Psoas muscle (tissue), 8 donors: ENCODE results near the gene ALKBH2. TPM values are rescaled to one million over a fixed set of nuclear protein-coding genes. Genes with fewer than 3 reads are reported as not detected.

ENCODE experiments used
- ATAC-seq, 4 donors: fragments of 200-7000 bp; cut with Tn5 transposase; one replicate each; pipeline ENCODE4 v1.9.1; 2020; ENCODE audit warnings: moderate library complexity in 3 of 4, mild to moderate bottlenecking in 2 of 4
- DNase-seq, 2 donors: peaks; one replicate each; pipeline ENCODE4 v3.0.0-alpha.2; 2020
- H3K27ac ChIP-seq: fragments of 200-600 bp; one replicate; pipeline ENCODE4 v1.8.0; 2022
- H3K27me3 ChIP-seq, 3 donors: fragments of 200-600 bp in 1 of 3; one replicate each; pipeline versions ENCODE4 v1.6.1 to v1.8.0; 2013 to 2022; ENCODE audit warnings: low read length in 2 of 3, mild to moderate bottlenecking in 2 of 3, moderate library complexity in 1 of 3; ENCODE audit not compliant: insufficient read depth in 3 of 3
- H3K36me3 ChIP-seq, 2 donors: fragments of 200-600 bp in 1 of 2; one replicate each; pipeline versions ENCODE4 v1.6.1 to v1.8.0; 2013 to 2022; ENCODE audit warnings: low read depth in 1 of 2, mild to moderate bottlenecking in 1 of 2, moderate library complexity in 1 of 2; ENCODE audit not compliant: insufficient read depth in 1 of 2
- H3K4me1 ChIP-seq: fragments of 200-600 bp; one replicate; pipeline ENCODE4 v1.8.0; 2022
- H3K4me3 ChIP-seq: fragments of 200-600 bp; one replicate; pipeline ENCODE4 v1.8.0; 2022; ENCODE audit warnings: mild to moderate bottlenecking
- H3K9me3 ChIP-seq: fragments of 200-600 bp; one replicate; pipeline ENCODE4 v1.8.0; 2022
- WGBS, 3 donors: extraction: QIAGEN DNeasy Blood & Tissue Kit; methylation state at CpG; one replicate each; pipeline versions ENCODE4 v1.1.6 to v1.1.7; 2013; 5-methylcytosine and 5-hydroxymethylcytosine counted together
- intact Hi-C, 2 donors: fragments of 100-400 bp; cut with DNase I; formaldehyde crosslinking; loops; one replicate each; pipeline versions ENCODE4 v1.11.0 to v1.14.2; 2022
- polyA plus RNA-seq, 3 donors: library from polyadenylated mRNA; stranded (reverse); fragments of 200-250 nt; gene quantifications; one replicate each; pipeline ENCODE4 v1.2.3, GENCODE V29; 2013
- total RNA-seq, 4 donors: library from RNA; stranded (reverse); fragmentation: NEBNext Ultra II Directional in 2 of 4; extraction: Animal tissue kit (Norgen Biotek cat#: 25700) in 2 of 4; gene quantifications; one replicate each; pipeline versions ENCODE4 v1.2.1 to v1.2.4, GENCODE V29; 2021 to 2023
- TF ChIP-seq, protein P1 (sequence below): fragments of 200-600 bp; IDR thresholded peaks from one replicate; pipeline ENCODE4 v1.8.0; 2022; ENCODE audit warnings: antibody characterized with exemption
- donor health status: healthy with polysubstance abuse.
- donor health status: DM: no; HTN: no; CAD: no; lungs with moderate emphysema.
- donor health status: Bipolar disorder and iron deficiency.
- donor health status: healthy.
- donor health status: DM: yes; HTN: yes; CAD: no.
- donor health status: DM: no; HTN: no; CAD: no.
- donor health status: DM: no; HTN: no; CAD: no.
- donor health status: DM: yes; HTN: yes; CAD: no.

ALKBH2 gene
- total and polyA plus RNA-seq, 7 donors = 7.3 to 50.4 (median 25.3) TPM

DNA sequence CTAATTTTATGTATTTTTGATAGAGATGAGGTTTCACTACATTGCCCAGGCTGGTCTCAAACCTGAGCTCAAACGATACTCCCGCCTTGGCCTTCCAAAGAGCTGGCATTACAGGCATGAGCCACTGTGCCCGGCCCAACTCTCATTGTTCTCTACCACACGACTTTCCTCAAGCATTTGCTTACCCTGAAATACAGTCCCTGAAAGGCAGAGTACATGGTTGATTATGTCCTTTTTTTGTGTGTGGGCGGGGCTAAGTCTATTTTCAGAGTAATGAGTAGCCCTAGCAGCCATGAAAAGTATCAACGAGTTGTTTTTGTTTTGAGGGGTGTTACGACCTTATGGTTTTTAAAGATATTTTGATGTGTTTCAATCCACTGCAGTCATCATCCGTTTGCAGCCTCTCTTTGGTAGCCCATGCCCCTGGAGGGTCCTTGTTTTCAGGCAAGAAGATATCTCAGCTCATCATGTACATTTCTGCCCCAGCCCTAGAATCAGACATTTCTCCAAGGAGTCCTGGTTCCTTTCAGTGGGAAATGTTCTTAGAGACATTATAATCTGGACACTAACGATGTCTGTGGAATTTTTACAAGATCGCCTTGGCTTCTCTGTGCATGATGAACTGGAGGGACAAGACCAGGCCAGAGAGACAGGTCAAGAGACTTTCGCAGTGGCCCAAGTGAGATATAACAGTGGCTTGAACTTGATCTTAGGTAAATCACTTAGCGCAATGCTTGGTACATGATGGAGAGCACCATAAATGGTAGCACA is 31.8 kb upstream of the ALKBH2 start:
- H3K4me1 ChIP-seq = peaks cover 81% of the 10 kb centered on the region
- 47 to 58% (median 49%) methylated on average over 12 of the region's 12 CpGs for WGBS, 3 donors
- no peaks in the 10 kb centered on the region for H3K27me3 ChIP-seq
- peaks cover 0 to 19% of the 10 kb centered on the region in 2 donors for H3K36me3 ChIP-seq
- ATAC-seq (peak; percentile 40 to 67 (median 62)), DNase-seq (no peak)
- TF ChIP-seq, protein P1, sequence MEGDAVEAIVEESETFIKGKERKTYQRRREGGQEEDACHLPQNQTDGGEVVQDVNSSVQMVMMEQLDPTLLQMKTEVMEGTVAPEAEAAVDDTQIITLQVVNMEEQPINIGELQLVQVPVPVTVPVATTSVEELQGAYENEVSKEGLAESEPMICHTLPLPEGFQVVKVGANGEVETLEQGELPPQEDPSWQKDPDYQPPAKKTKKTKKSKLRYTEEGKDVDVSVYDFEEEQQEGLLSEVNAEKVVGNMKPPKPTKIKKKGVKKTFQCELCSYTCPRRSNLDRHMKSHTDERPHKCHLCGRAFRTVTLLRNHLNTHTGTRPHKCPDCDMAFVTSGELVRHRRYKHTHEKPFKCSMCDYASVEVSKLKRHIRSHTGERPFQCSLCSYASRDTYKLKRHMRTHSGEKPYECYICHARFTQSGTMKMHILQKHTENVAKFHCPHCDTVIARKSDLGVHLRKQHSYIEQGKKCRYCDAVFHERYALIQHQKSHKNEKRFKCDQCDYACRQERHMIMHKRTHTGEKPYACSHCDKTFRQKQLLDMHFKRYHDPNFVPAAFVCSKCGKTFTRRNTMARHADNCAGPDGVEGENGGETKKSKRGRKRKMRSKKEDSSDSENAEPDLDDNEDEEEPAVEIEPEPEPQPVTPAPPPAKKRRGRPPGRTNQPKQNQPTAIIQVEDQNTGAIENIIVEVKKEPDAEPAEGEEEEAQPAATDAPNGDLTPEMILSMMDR = no peak
- H3K4me3 ChIP-seq = peak overlapping the region; percentile 29
- intact Hi-C loops = no loop called here
- peak overlapping the region; percentile 96 for H3K27ac ChIP-seq
- H3K9me3 ChIP-seq = no peaks in the 10 kb centered on the region

DNA sequence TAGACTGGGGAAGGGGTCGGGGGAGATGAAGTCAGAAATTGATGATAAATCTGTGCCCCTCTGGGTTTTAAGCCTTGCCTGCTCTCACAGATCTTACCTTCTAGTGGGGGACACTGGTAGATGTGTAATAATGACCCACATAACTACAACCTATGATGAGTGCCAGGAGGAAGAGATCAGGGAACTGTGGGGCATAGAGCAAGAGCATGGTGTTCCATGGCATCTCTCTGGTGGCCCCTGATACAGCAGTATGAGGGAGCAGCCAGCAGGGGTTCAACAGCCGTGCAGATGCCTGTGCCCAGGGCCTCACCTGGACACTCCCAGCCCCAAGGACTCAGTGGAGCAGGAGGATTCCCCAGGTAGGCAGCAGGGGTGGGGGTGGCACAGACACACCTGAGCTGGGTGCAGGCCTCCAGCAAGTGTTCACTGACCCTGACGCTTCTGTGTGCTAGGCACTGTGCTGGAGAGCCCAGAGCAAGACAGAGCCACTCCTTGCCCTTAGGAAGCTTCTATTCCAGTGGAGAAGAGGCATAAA is 28.1 kb upstream of the ALKBH2 start:
- H3K36me3 ChIP-seq = peaks cover 0 to 14% of the 10 kb centered on the region in 2 donors
- H3K4me3 ChIP-seq = no peak overlapping the region
- TF ChIP-seq, protein P1 = no peak
- H3K27ac ChIP-seq = peak overlapping the region; percentile 96
- H3K4me1 ChIP-seq = peaks cover 54% of the 10 kb centered on the region
- WGBS, 3 donors = 78 to 100% (median 93%) methylated on average over 3 of the region's 3 CpGs
- no peaks in the 10 kb centered on the region for H3K27me3 ChIP-seq
- intact Hi-C loops = no loop called here
- no peaks in the 10 kb centered on the region for H3K9me3 ChIP-seq
- no peak for ATAC-seq
- DNase-seq = no peak

DNA sequence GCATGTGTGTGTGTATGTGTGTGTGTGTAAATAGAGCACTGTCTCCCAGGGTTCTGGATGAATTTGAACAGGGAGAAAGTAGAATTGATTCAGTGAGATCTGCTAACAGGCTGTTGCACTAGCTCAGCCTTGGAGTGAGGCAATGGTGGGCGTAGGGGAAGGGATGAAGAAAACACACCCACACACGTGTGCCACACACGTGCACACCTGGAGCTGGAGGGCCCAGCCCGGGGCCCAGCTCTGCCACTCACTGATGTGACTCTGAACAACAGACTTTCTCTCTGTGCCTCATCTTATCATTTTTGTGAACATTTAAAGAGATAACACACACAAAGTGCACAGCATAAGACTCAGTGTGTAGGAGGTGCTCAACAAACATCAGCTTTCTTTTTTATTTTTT is 27.3 kb upstream of the ALKBH2 start:
- H3K9me3 ChIP-seq = no peaks in the 10 kb centered on the region
- intact Hi-C loops = no loop called here
- DNase-seq = no peak
- no peaks in the 10 kb centered on the region for H3K27me3 ChIP-seq
- 60 to 88% (median 75%) methylated on average over 4 of the region's 4 CpGs for WGBS, 3 donors
- H3K4me1 ChIP-seq = peaks cover 51% of the 10 kb centered on the region
- TF ChIP-seq, protein P1 = no peak
- H3K27ac ChIP-seq = peak overlapping the region; percentile 96
- no peak for ATAC-seq
- H3K4me3 ChIP-seq = peak overlapping the region; percentile 69
- peaks cover 0 to 6% of the 10 kb centered on the region in 2 donors for H3K36me3 ChIP-seq

DNA sequence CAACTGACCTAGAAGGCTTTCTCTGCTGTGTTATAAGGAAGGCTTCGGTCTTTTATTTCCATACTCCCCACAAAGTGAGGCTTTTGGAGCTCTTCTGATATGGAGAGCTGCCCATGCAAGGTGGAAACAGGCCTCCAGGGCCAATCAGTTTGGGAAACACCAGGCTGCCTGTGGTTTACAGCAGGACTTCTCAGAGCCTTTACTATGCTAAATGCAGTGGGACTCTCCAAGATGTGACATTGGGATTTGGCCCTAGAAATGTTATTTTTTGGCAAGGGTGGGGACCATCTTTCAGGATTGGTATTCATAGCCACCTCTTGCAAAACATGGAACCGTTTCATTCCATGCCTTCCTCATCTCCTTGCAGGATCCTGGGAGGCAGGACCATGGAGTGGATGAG is 26.8 kb upstream of the ALKBH2 start:
- Histone ChIP-seq H3K27me3 (no peaks in the 10 kb centered on the region), H3K4me3 (peak overlapping the region; percentile 69), H3K27ac (peak overlapping the region; percentile 97), H3K4me1 (peaks cover 51% of the 10 kb centered on the region), H3K9me3 (no peaks in the 10 kb centered on the region), H3K36me3 (peaks cover 0 to 4% of the 10 kb centered on the region in 2 donors)
- 34 to 63% (median 49%) methylated on average over 2 of the region's 2 CpGs for WGBS, 3 donors
- intact Hi-C loops = no loop called here
- ATAC-seq = no peak
- TF ChIP-seq, protein P1 = no peak
- no peak for DNase-seq
